NCI-H1694 treated with DMSO at 0.1 percent for 48 hours (cell line): ENCODE measurements around the gene RBM17.
"Not testable (repeated sequence)": the region's sequence is repeated elsewhere in the genome, so short reads cannot be mapped to it uniquely, and the experiment has no call there.

Experiments
- DNase-seq: peaks from one replicate; lab custom pipeline; 2025; lab: John Stamatoyannopoulos, UW

The RBM17 gene

GRCh38 chr10:6056411-6057135, 32.3 kb upstream of the RBM17 start:
- DNase-seq: no peak

DNA sequence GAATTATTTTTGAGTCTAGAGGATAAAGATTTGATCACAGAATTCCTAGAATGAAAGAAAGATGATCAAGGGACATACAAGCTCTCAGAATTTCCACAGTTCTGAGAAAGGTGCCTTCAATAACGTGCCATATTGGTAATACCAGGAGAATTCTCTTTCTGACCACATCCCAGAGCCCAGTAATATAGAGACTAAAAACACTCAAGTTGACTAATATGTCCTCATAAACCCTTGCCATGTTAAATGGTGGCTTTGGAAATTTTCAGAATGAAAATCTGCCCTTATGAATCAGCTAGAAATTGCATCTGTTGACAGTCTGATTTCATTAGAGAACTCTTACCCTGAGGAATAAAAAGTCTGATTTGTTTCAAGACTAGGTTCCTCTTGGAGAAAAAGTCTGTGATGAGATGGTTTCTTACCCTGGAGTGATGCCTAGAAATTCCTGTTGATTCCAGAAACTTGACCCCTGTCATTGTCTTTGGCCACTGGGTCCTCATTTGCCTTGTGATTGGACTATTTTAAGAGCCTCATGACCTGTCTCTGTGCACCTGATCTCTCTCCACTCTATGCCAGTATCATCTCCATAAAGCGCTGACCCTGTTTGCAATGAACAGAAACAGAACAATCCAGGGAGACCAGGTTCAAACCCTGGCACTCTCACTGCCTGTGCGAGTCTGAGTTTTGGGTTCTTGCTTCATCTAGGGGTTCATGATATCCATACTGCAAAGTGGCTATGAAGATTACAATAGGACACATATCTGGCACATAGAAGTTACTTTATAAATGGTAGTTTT, 30.0 kb upstream of the RBM17 start:
- DNase-seq: no peak

DNA sequence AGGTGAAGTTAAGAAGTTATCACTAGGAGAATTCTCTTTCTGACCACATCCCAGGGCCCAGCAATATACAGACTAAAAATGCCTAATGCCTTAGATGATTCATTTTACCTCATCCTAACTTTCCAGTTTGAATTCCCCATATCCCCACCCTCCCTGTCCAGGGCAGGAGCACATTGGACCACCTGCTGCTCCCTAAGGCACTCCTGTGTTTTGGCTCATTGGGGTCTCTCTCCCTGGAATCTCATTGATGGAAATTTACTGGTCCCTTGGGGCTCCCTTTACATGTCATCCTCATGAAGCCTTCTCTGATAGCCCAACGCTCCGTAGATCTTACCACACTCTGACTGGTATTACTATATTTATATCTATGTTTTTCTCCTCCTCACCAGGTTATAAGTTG, 29.3 kb upstream of the RBM17 start:
- DNase-seq: no peak

- DNase-seq: no peak
Measured at GRCh38 chr10:6061056-6061455, 27.8 kb upstream of the RBM17 start.

- no peak for DNase-seq
Measured at GRCh38 chr10:6062101-6062771, 26.6 kb upstream of the RBM17 start, which contains the start of gene IL2RA. IL2RA (minus strand) TSS chr10:6062367; CDS start chr10:6062151, 216 bp downstream.

- DNase-seq: no peak
Measured at GRCh38 chr10:6064119-6064518, 24.7 kb upstream of the RBM17 start.

DNA sequence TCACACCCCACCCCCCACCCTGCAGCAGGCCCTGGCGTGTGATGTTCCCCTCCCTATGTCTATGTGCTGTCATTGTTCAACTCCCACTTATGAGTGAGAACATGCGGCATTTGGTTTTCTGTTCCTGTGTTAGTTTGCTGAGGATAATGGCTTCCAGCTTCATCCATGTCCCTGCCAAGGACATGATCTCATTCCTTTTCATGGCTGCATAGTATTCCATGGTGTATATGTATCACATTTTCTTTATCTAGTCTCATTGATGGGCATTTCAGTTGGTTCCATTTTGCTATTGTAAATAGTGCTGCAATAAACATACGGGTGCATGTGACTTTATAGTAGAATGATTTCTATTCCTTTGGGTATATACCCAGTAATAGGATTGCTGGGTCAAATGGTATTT, 24.1 kb upstream of the RBM17 start:
- DNase-seq: not testable (repeated sequence)

DNA sequence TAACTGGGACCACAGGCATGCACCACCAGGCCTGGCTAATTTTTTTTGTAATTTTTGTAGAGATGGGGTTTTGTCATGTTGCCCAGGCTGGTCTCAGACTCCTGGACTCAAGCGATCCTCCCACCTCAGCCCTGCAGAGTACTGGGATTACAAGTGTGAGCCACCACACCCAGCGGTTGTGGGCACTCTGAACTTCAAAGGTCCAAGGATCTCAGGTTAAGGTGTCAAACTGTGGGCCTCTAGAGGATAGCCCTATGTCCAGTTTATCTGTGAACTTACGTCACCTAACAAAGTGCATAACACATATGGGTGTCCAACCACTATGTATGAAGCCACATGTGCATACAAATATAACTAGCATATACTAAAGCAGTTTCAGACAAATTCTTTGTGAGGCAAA, 23.4 kb upstream of the RBM17 start:
- DNase-seq: no peak

- no peak for DNase-seq
Measured at GRCh38 chr10:6065835-6066234, 23.0 kb upstream of the RBM17 start.

DNA sequence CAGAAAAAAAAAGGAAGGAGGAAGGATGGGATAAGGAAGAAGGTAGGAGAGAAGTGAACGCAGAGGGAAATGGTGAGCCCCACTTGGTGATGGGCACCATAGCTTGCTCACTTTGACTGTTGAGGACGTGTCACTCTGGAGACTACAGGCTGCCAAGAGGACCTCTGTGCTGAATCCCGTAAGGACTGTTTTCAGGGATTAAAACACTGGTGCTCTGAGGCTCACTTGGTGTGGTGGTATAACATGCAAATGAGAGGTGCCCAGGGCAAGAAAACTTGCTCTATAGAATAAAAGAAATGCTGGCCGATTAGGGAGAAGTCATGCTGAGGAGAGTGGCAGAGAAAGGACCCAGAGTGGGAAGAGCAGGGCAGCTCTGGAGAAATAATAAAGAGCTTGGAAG, 21.4 kb upstream of the RBM17 start:
- DNase-seq: no peak

GRCh38 chr10:6068006-6068405, 20.8 kb upstream of the RBM17 start:
- DNase-seq: no peak

DNA sequence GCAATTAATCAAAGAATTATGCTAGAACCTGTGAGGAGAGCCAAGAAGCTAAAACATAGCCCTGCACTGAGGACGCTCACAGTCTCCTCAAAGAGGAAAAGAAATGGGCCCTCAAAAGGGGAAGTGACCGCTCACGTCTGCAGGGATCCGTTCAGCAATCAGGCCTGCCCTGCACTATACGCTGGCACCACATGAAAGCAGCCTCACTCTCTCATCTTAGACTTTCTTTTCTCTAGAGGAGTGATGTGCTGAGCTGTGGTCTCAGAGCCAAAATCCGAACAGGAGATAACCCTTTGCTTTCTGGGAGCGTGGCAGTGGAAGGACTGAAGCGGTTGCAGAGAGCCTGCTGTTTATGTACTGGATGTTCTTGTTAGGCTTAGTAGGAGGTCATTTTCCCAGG, 20.4 kb upstream of the RBM17 start:
- DNase-seq: no peak

GRCh38 chr10:6069081-6069931, 19.5 kb upstream of the RBM17 start:
- DNase-seq: no peak

- DNase-seq: no peak
Measured at GRCh38 chr10:6070660-6071059, 18.2 kb upstream of the RBM17 start.

DNA sequence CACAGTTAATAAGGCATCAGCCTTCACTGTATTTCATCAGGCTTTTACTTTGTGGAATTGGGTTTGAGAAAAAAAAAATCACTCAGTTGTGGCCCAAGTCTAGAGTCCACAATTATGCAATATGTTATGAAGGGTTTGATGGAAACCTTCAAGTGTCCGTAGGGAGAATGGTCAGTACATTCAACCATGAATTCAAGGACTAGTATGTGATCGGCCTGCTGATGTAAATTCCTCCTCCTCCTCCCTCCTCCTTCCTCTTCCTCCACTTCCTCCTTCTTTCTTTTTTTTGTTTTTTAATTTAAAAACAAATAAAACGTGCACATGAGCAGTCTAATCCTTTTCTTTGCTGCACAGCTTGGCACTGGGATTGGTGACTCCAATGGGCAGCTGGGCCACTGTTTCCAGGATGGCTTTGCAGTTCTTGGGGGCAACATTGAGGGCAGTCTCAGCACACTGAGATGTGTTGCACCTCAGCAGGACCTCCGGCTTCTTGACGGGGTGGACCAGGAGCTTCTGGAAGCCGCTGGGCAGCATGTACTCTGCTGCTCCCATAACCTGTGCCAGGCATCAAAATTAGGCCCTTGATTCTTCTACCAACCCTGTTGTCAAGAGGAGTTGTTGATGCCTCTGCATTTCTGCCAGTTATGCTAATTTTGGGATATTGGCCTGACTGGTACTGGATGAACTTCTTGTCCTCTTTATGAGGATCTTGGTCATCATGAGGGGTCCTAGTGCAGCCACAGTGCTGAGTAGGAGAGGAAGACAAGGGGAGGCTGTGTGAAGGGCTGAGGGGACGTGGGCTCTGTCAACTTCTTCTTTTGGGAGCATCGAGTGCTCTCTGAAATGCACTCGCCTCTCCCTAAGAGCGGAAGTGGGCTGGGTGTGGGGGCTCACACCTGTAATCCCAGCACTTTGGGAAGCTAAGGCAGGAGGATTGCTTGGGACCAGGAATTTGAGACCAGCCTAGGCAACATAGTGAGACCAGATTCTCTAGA, 17.4 kb upstream of the RBM17 start:
- DNase-seq: no peak

- DNase-seq: no peak
Measured at GRCh38 chr10:6072215-6072934, 16.5 kb upstream of the RBM17 start.

DNA sequence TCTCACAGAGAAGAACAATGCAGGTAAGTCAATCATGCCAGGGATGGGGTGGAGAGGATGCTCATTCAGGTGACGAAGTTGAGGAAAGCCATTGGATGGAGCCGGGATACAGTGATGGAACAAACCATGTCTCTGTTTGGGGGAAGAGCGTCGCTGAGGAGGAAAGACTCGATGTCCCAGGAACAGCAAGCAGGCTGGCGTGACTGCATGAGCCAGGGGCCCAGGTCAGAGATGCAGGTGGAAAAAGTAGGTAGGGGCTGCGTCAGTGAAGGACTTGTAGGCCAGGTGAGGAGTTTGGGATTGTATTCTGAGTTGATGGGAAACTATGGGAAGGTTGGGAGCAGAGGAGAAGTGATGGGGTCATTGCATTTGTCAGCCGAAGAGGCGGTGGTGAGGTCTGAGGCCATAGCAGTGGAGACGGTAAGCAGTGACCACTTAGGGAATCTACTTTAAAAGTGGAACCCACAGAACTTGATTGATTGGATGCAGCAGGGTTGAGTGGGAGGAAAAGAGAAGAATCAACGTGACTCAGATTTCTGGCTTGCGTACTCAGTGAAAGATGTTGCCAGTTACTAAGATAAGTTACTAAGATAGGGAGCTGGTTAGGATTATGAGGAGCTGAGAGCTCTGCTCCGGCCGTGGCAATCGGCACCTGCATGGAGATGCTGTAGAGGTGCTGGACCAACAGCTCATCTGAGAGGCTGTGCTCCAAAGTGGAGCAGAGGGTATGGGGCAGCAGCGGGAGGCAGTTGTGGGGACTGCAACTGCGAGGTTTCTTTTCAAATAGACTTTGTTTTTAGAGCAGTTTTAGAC, 14.1 kb upstream of the RBM17 start:
- DNase-seq: no peak

DNA sequence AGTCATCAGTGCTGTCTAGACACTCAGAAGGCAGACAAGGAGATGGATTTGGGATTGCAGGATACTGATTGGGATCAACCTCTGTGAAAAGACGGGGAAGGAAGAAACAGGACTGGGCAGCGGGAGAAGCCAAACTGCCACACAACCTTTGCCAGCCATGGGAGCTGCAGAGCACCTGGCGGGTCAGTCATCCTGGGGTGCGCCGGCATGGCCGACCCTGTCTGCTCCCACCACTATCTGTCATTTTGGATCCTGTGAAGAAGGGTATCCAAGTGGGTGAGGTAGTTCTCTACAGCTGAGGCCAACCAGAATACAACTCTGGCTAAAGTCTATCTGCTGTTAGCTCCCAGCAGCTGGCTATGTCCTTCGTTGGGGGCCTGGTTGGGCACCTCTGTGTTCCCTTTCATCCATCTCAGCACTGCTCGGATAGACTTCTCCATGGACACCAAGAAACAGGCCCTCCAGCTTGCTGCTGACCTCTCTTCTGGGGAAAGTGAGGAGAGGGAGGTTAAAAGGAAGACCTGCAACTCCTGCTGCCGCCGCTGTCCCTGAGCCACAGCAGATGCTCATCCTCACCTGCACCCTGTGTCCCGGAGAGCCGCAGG, 11.7 kb upstream of the RBM17 start:
- DNase-seq: no peak

- no peak for DNase-seq
Measured at GRCh38 chr10:6079044-6079443, 9.8 kb upstream of the RBM17 start.
